OCI-LY7 (cell line): ENCODE measurements around the gene RNGTT.

Experiments used
- EZH2phosphoT487 ChIP-seq: fragments of 200-600 bp; sonication (generic); IDR thresholded peaks from 2 replicates; pipeline ENCODE4 v1.6.1; 2018; ENCODE audit warnings: low read depth, borderline replicate concordance, mild to moderate bottlenecking, mixed run types, antibody characterized with exemption, low read length, moderate library complexity, mixed read lengths
- TF ChIP-seq, protein P1 (sequence below): fragments of 200-600 bp; sonication (generic); conservative IDR thresholded peaks from 2 replicates; pipeline ENCODE4 v1.5.1; 2014; ENCODE audit warnings: mild to moderate bottlenecking, antibody characterized with exemption, low read length, moderate library complexity, mixed read lengths

DNA sequence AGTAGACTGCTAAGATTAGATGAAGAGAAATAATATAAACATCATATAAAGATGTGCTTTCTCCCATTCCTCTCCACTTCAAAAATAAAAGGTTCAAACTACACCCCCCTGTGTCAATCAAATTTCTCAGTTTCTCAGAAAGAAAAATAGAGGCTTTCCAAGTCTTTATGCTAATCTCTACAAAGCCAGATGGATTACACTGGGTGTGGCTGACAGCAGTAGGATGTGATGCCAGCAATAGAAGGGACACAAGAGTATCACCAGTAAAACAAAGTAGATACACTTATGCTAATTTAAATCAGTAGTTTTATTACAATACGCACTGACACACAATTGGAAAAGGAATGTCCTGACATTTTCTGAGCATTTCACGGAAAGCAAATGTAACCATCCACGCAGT, 353.4 kb downstream of the RNGTT start:
- TF ChIP-seq, protein P1, sequence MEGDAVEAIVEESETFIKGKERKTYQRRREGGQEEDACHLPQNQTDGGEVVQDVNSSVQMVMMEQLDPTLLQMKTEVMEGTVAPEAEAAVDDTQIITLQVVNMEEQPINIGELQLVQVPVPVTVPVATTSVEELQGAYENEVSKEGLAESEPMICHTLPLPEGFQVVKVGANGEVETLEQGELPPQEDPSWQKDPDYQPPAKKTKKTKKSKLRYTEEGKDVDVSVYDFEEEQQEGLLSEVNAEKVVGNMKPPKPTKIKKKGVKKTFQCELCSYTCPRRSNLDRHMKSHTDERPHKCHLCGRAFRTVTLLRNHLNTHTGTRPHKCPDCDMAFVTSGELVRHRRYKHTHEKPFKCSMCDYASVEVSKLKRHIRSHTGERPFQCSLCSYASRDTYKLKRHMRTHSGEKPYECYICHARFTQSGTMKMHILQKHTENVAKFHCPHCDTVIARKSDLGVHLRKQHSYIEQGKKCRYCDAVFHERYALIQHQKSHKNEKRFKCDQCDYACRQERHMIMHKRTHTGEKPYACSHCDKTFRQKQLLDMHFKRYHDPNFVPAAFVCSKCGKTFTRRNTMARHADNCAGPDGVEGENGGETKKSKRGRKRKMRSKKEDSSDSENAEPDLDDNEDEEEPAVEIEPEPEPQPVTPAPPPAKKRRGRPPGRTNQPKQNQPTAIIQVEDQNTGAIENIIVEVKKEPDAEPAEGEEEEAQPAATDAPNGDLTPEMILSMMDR: no peak
- TF ChIP-seq EZH2phosphoT487: no peak
